Measurements from ENCODE around the gene PCOLCE2.

- TF ChIP-seq EZH2phosphoT487 (IDR thresholded peaks at IDR 0.05; ENCODE audit: insufficient read depth, low read depth) (no peak), EZH2 (IDR thresholded peaks at IDR 0.05; ENCODE audit: insufficient read depth, poor library complexity, severe bottlenecking) (no peak)
Observed at GRCh38 chr3:142888099-142888480, 793 bp downstream of the PCOLCE2 start.

All from GM23248 (cell line).